ENCODE data around the gene LOXL1.
A peak's percentile ranks its signal among the peaks of the same experiment; 100 is the strongest.

The LOXL1 gene

DNA sequence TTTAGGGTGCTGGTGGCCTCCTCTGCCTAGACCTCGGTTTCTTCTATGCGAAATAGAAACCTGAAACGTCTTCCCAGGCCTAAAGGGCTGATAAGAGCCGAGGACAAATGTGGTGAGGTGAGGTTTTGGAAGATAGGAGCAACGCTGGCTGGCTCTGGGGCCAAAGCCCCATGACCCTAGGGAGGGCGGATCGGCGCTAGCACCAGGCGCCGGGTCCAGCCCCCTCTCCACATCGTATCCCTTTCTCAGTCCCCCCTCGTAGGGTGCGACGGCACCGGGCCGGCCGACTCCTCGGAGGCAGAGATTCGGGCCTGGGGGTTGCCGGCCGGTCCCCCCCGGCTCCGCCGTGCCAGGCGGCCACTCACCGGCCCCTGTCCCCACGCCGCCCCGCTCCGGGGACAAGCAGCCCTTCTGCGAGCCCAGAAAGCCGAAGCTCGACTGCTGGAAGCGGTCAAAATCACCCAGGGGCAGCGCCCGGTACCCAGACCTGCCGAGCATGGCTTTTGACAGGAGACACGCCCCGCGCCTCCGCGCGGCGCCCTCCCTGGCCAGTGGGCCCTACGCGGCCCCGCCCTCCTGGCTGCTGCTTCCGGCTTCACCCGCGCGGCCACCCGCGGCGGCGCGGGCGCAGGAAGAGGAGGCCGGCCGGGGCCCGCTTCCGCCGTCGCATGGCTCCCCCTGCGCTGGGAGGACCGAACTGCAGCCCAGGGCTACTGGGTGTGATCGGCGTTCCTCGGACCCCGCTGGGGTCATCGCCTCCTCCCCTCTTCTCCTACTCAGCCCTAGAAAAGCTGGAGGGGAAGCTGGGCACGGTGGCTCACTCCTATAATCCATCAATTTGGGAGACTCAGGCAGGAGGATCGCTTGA, 65.7 kb downstream of the LOXL1 start, which contains the start of gene STOML1:
Gene STOML1, minus strand, starts transcription at position 570 of the 868 bp plus-strand sequence. Its CDS starts 72 bp downstream, at position 498.
- no peak within 1 kb of the TSS for H3K27ac ChIP-seq (ENCODE audit: low read depth, low read length)
- H3K4me3 ChIP-seq (ENCODE audit: low read depth, low read length): peak within 1 kb of the TSS; percentile 66
- H3K36me3 ChIP-seq (ENCODE audit: control insufficient read depth, insufficient read depth, low read length): no peaks in the 10 kb centered on the region
- H3K9ac ChIP-seq (ENCODE audit: low read length): peak within 1 kb of the TSS; percentile 25
- H3K27me3 ChIP-seq (ENCODE audit: control insufficient read depth, insufficient read depth, low read length): no peaks in the 10 kb centered on the region
- H3K9me3 ChIP-seq (ENCODE audit: control insufficient read depth, insufficient read depth, low read depth, low read length): no peaks in the 10 kb centered on the region
- peaks cover 19% of the 10 kb centered on the region for H3K4me1 ChIP-seq (ENCODE audit: control insufficient read depth, insufficient read depth, low read length)

- Histone ChIP-seq H3K9me3 (ENCODE audit: control insufficient read depth, insufficient read depth, low read depth, low read length) (no peaks in the 10 kb centered on the region), H3K9ac (ENCODE audit: low read length) (no peak overlapping the region), H3K27me3 (ENCODE audit: control insufficient read depth, insufficient read depth, low read length) (no peaks in the 10 kb centered on the region), H3K4me1 (ENCODE audit: control insufficient read depth, insufficient read depth, low read length) (peaks cover 19% of the 10 kb centered on the region), H3K27ac (ENCODE audit: low read depth, low read length) (no peak overlapping the region), H3K36me3 (ENCODE audit: control insufficient read depth, insufficient read depth, low read length) (no peaks in the 10 kb centered on the region), H3K4me3 (ENCODE audit: low read depth, low read length) (peak overlapping the region; percentile 23; the same call in 1 of the 2 replicates)
Observed at GRCh38 chr15:73992594-73992898, 66.3 kb downstream of the LOXL1 start.

DNA sequence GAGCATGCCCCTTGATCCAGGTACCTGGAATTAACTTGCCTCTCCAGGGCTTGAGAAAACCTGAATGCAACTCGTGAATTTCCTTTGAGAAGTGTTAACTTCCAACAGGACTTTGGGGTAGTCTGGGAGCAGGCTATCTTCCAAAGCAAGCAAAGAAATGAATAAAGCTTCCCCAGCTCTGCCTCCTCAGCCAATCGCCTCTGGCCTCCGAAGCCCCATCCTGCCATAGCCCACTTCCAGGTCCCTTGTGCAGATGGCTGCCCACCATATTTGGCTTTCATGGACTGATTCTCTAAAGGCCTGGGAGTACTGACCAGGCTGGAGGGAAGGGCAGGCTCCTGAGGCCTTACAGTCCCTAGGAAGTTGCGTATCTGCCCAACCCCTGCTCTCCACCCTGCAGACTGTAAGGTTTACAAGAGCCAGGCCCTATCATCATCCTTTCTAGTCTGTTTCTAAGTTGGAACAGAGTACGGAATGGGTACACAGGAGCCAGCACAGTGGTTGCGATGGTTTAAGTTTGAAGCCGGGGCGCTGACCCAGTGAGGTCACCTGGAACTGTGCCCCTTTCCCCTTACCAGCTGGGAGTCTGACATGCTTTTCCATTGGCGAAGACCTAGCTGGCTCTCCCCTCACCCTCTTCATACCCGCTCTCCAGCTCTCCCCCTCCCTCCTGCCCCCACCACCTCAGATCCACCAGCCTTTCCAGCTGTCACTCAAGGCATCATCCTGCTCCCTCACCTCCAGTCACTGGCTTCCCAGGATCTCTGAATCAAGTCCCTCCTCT, 67.1 kb downstream of the LOXL1 start:
- Histone ChIP-seq H3K36me3 (ENCODE audit: control insufficient read depth, insufficient read depth, low read length) (peaks cover 8% of the 10 kb centered on the region), H3K9me3 (ENCODE audit: control insufficient read depth, insufficient read depth, low read depth, low read length) (no peaks in the 10 kb centered on the region), H3K27me3 (ENCODE audit: control insufficient read depth, insufficient read depth, low read length) (no peaks in the 10 kb centered on the region), H3K27ac (ENCODE audit: low read depth, low read length) (no peak overlapping the region), H3K4me1 (ENCODE audit: control insufficient read depth, insufficient read depth, low read length) (peaks cover 19% of the 10 kb centered on the region), H3K4me3 (ENCODE audit: low read depth, low read length) (peak overlapping the region; percentile 92), H3K9ac (ENCODE audit: low read length) (no peak overlapping the region)

DNA sequence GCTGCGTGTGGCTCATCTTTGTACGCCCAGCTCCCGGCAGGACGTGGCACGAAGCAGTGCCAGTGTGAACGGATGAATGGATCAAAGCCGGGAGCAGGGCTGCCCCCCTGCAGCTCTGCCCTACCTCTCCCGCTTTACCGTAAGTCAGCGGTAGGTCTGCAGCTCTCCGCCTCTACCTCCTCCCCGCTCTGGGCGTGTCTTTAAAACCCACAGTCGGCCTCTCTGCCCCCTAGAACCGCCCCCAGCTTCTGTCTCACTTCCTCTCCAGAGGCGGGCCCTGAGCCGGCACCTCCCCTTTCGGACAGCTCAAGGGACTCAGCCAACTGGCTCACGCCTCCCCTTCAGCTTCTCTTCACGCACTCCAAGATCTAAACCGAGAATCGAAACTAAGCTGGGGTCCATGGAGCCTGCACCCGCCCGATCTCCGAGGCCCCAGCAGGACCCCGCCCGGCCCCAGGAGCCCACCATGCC, 68.2 kb downstream of the LOXL1 start, which contains the start of gene PML:
Gene PML, plus strand, starts transcription at position 304 of the 471 bp plus-strand sequence. Its CDS starts 97 bp downstream, at position 401.
- Histone ChIP-seq H3K27me3 (ENCODE audit: control insufficient read depth, insufficient read depth, low read length) (no peaks in the 10 kb centered on the region), H3K9me3 (ENCODE audit: control insufficient read depth, insufficient read depth, low read depth, low read length) (no peaks in the 10 kb centered on the region), H3K27ac (ENCODE audit: low read depth, low read length) (no peak within 1 kb of the TSS), H3K4me3 (ENCODE audit: low read depth, low read length) (peak within 1 kb of the TSS; percentile 92), H3K4me1 (ENCODE audit: control insufficient read depth, insufficient read depth, low read length) (peaks cover 19% of the 10 kb centered on the region), H3K9ac (ENCODE audit: low read length) (peak within 1 kb of the TSS; percentile 77), H3K36me3 (ENCODE audit: control insufficient read depth, insufficient read depth, low read length) (peaks cover 18% of the 10 kb centered on the region)

GRCh38 chr15:73994912-73995622, 68.8 kb downstream of the LOXL1 start:
- Histone ChIP-seq H3K4me3 (ENCODE audit: low read depth, low read length) (peak overlapping the region; percentile 92), H3K27ac (ENCODE audit: low read depth, low read length) (no peak overlapping the region), H3K4me1 (ENCODE audit: control insufficient read depth, insufficient read depth, low read length) (peaks cover 19% of the 10 kb centered on the region), H3K36me3 (ENCODE audit: control insufficient read depth, insufficient read depth, low read length) (peaks cover 18% of the 10 kb centered on the region), H3K27me3 (ENCODE audit: control insufficient read depth, insufficient read depth, low read length) (no peaks in the 10 kb centered on the region), H3K9me3 (ENCODE audit: control insufficient read depth, insufficient read depth, low read depth, low read length) (no peaks in the 10 kb centered on the region), H3K9ac (ENCODE audit: low read length) (peak overlapping the region; percentile 77)

DNA sequence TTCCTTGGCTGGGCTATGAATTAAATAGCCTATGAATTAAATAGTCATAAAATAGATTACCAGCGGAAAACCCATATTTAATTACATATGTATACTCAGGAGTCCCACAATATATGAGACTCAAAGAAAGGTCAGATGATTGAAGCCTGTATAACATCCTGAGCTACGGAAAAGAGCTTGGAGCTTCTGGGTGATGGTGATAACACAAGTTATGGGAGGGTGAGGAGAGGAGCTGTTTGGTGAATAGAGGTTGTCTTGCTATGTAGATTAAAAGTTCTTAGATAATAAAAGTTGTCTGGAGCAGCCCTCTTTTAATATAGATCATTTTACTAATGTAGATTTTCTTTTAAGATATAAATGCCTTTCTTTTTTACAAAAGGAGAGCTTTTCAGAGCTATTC, 70.0 kb downstream of the LOXL1 start:
- Histone ChIP-seq H3K36me3 (ENCODE audit: control insufficient read depth, insufficient read depth, low read length) (peaks cover 18% of the 10 kb centered on the region), H3K9ac (ENCODE audit: low read length) (no peak overlapping the region), H3K4me1 (ENCODE audit: control insufficient read depth, insufficient read depth, low read length) (peaks cover 17% of the 10 kb centered on the region), H3K4me3 (ENCODE audit: low read depth, low read length) (peak overlapping the region; percentile 10; the same call in 1 of the 2 replicates), H3K27ac (ENCODE audit: low read depth, low read length) (no peak overlapping the region), H3K9me3 (ENCODE audit: control insufficient read depth, insufficient read depth, low read depth, low read length) (no peaks in the 10 kb centered on the region), H3K27me3 (ENCODE audit: control insufficient read depth, insufficient read depth, low read length) (no peaks in the 10 kb centered on the region)

- Histone ChIP-seq H3K4me3 (ENCODE audit: low read depth, low read length) (no peak overlapping the region), H3K36me3 (ENCODE audit: control insufficient read depth, insufficient read depth, low read length) (peaks cover 19% of the 10 kb centered on the region), H3K27me3 (ENCODE audit: control insufficient read depth, insufficient read depth, low read length) (no peaks in the 10 kb centered on the region), H3K9ac (ENCODE audit: low read length) (no peak overlapping the region), H3K4me1 (ENCODE audit: control insufficient read depth, insufficient read depth, low read length) (peaks cover 13% of the 10 kb centered on the region), H3K27ac (ENCODE audit: low read depth, low read length) (no peak overlapping the region), H3K9me3 (ENCODE audit: control insufficient read depth, insufficient read depth, low read depth, low read length) (no peaks in the 10 kb centered on the region)
Observed at GRCh38 chr15:73996939-73997338, 70.7 kb downstream of the LOXL1 start.

GRCh38 chr15:73997986-73998385, 71.7 kb downstream of the LOXL1 start:
- H3K27me3 ChIP-seq (ENCODE audit: control insufficient read depth, insufficient read depth, low read length): no peaks in the 10 kb centered on the region
- no peak overlapping the region for H3K27ac ChIP-seq (ENCODE audit: low read depth, low read length)
- H3K4me3 ChIP-seq (ENCODE audit: low read depth, low read length): no peak overlapping the region
- H3K36me3 ChIP-seq (ENCODE audit: control insufficient read depth, insufficient read depth, low read length): peaks cover 21% of the 10 kb centered on the region
- no peaks in the 10 kb centered on the region for H3K9me3 ChIP-seq (ENCODE audit: control insufficient read depth, insufficient read depth, low read depth, low read length)
- no peak overlapping the region for H3K9ac ChIP-seq (ENCODE audit: low read length)
- H3K4me1 ChIP-seq (ENCODE audit: control insufficient read depth, insufficient read depth, low read length): peaks cover 10% of the 10 kb centered on the region

All from HUES6 (cell line).